ENCODE measurements around the gene RAD18.

The RAD18 gene

GRCh38 chr3:8967553-8967952, 4.3 kb upstream of the RAD18 start:
- no peak for TF ChIP-seq CTCF (conservative IDR thresholded peaks at IDR 0.05; ENCODE audit: low read depth, low read length)
- no peak overlapping the region for H3K4me3 ChIP-seq (ENCODE audit: low read length)
- DNase-seq (ENCODE audit: low read depth) = no peak

GRCh38 chr3:8966820-8967348, 3.6 kb upstream of the RAD18 start:
- H3K4me3 ChIP-seq (ENCODE audit: low read length) = no peak overlapping the region
- DNase-seq (ENCODE audit: low read depth) = no peak
- no peak for TF ChIP-seq CTCF (conservative IDR thresholded peaks at IDR 0.05; ENCODE audit: low read depth, low read length)

- H3K4me3 ChIP-seq (ENCODE audit: low read length) = no peak overlapping the region
- DNase-seq (ENCODE audit: low read depth) = no peak
- TF ChIP-seq CTCF (conservative IDR thresholded peaks at IDR 0.05; ENCODE audit: low read depth, low read length) = no peak
These were observed 3.0 kb upstream of the RAD18 start for GRCh38 chr3:8966150-8966819.

- H3K4me3 ChIP-seq (ENCODE audit: low read length) = no peak overlapping the region
- no peak for DNase-seq (ENCODE audit: low read depth)
- no peak for TF ChIP-seq CTCF (conservative IDR thresholded peaks at IDR 0.05; ENCODE audit: low read depth, low read length)
These were observed 1.4 kb upstream of the RAD18 start for GRCh38 chr3:8964436-8965370.

- TF ChIP-seq CTCF (conservative IDR thresholded peaks at IDR 0.05; ENCODE audit: low read depth, low read length) = no peak
- DNase-seq (ENCODE audit: low read depth) = no peak
- peak overlapping the region; percentile 94 for H3K4me3 ChIP-seq (ENCODE audit: low read length)
These were observed 928 bp downstream of the RAD18 start for GRCh38 chr3:8962226-8962861.

- no peak for DNase-seq (ENCODE audit: low read depth)
- no peak overlapping the region for H3K4me3 ChIP-seq (ENCODE audit: low read length)
- no peak for TF ChIP-seq CTCF (conservative IDR thresholded peaks at IDR 0.05; ENCODE audit: low read depth, low read length)
These were observed 3.6 kb downstream of the RAD18 start for GRCh38 chr3:8959668-8960067.

Measured in retinal pigment epithelial cell (primary cell).